ENCODE data around the gene ATR. TPM values are rescaled to one million over a fixed set of nuclear protein-coding genes. Genes with fewer than 3 reads are reported as not detected.

The ATR gene
- polyA plus RNA-seq, 2 of the 4 experiments (the other 2 are of a cell fraction) = 13.9 to 36.2 TPM

DNA sequence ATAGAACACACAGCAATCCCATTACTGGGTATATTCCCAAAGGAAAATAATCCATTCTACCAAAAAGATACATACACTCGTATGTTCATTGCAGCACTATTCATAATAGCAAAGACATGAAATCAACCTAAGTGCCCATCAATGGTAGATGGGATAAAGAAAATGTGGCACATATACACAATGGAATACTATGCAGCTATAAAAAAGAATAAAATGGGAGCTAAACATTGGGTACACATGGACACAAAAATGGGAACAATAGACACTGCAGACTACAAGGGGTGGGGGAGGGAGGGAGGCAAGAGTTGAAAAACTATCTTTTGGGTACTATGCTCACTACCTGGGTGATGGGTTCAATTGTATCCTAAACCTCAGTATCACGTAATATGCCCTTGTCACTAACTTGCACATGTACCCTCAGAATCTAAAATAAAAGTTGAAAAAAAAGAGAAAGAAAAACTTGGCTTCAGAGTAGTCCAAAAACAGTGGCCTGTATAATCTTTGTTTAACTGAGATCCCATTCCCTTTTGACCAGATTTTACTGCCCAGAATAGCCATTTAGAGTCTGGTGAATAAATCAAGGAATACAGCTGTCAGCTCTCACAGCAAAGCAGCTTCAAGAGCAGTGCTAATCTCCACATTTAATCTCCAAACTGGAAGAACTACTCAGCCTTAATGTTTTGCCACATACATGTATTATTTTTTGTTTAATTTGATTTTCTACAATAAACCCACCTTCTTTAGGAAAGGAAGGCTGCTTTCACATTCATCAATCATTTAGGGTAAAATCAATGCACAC lies 76.1 kb downstream of the ATR start:
- H3K4me3 ChIP-seq = no peak overlapping the region
- ChIA-PET POLR2A (no interaction called here), CTCF (no interaction called here)
- no peak overlapping the region for H3K4me2 ChIP-seq
- no peaks in the 10 kb centered on the region for H3K9me3 ChIP-seq
- FAIRE-seq = peak; percentile 63
- WGBS (ENCODE audit: missing lambda C conversion rate) = 91% methylated on average over 2 of the region's 2 CpGs
- H3K27ac ChIP-seq = no peak overlapping the region
- no peak for ATAC-seq
- H3K4me1 ChIP-seq = peaks cover 16% of the 10 kb centered on the region
- TF ChIP-seq TFCP2L1 (CRISPR knock-in tag; IDR thresholded peaks at IDR 0.05) = no peak
- no peak for DNase-seq (ENCODE audit: low read depth in 1 of 2, low spot score in 1 of 2)

DNA sequence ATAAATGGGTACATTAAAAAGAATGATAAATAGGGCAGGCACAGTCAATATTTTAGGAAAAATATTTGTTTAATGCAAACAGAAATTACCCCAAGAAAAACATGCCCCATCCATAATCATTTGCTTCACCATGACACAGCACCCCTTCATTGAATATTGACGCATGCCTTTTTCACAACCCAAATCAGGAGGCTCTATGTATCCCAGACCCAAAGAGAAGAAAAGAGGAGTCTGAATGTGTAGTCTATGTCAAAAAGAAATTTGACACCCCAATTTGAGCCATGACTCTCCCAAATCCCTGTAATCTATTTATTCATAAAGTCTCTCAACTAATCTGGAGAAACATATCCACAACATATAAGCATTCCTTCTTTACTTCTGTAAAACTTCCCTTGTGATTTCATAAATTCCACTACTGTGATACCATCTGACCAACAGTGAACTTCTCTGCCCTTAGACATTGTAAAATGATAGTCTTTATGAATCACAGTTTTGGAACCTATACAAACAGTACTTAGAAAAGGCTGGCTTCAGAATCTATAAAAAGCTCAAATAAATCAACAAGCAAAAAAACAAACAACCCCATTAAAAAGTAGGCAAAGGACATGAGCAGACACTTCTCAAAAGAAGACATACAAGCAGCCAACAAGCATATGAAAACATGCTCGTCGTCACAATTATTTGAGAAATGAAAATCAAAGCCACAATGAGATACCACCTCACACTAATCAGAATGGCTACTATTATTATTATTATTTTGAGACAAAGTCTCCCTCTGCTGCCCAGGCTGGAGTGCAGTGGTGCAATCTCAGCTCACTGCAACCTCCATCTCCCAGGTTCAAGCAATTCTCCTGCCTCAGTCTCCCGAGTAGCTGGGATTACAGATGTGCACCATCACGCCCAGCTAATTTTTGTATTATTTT lies 77.3 kb downstream of the ATR start:
- FAIRE-seq (peak; percentile 23), ATAC-seq (peak; percentile 80 to 93; a peak in 5 of 6 replicates), DNase-seq (ENCODE audit: low read depth in 1 of 2, low spot score in 1 of 2) (peak in 1 of 2 experiments; percentile 52)
- POLR2A ChIA-PET = no interaction called here
- Histone ChIP-seq H3K4me2 (peak overlapping the region; percentile 62), H3K4me1 (peaks cover 16% of the 10 kb centered on the region), H3K4me3 (no peak overlapping the region), H3K9me3 (no peaks in the 10 kb centered on the region), H3K27ac (peak overlapping the region in 1 of 2 experiments; percentile 56; a peak in 3 of 6 replicates)
- CTCF ChIA-PET = no interaction called here
- TF ChIP-seq GATA3 (IDR thresholded peaks at IDR 0.05; ENCODE audit: borderline replicate concordance) = peak; percentile 79; the same call in 1 of the 2 replicates
- TF ChIP-seq FOSL2 (IDR thresholded peaks at IDR 0.05) = no peak
- TF ChIP-seq FOSL2 (CRISPR knock-in tag; IDR thresholded peaks at IDR 0.05) = peak; percentile 68
- TF ChIP-seq, protein P1, sequence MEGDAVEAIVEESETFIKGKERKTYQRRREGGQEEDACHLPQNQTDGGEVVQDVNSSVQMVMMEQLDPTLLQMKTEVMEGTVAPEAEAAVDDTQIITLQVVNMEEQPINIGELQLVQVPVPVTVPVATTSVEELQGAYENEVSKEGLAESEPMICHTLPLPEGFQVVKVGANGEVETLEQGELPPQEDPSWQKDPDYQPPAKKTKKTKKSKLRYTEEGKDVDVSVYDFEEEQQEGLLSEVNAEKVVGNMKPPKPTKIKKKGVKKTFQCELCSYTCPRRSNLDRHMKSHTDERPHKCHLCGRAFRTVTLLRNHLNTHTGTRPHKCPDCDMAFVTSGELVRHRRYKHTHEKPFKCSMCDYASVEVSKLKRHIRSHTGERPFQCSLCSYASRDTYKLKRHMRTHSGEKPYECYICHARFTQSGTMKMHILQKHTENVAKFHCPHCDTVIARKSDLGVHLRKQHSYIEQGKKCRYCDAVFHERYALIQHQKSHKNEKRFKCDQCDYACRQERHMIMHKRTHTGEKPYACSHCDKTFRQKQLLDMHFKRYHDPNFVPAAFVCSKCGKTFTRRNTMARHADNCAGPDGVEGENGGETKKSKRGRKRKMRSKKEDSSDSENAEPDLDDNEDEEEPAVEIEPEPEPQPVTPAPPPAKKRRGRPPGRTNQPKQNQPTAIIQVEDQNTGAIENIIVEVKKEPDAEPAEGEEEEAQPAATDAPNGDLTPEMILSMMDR (IDR thresholded peaks at IDR 0.05) = no peak
- 87% methylated on average over 5 of the region's 5 CpGs for WGBS (ENCODE audit: missing lambda C conversion rate)

DNA sequence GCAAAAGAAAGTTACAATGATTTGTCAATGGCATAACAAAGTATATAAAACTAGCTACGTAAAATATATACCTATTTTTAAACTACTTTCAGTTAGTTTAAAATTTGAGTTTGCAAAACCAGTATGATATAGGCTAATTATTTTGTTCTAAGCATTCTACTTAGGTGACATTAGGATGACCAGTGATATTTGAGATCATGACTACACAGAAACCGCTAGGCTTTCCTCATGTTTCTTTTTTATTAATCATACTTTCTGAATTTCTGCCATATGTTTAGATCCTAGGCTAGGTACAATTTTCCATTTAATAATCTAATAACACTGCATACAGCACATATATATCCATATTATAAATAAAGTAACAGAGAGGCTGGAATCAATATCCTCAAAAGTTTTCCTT lies 78.3 kb downstream of the ATR start:
- WGBS (ENCODE audit: missing lambda C conversion rate) = 91% methylated on average over 2 of the region's 2 CpGs
- no peak overlapping the region for H3K27ac ChIP-seq
- no peak overlapping the region for H3K4me2 ChIP-seq
- ChIA-PET POLR2A (no interaction called here), CTCF (no interaction called here)
- DNase-seq (ENCODE audit: low read depth in 1 of 2, low spot score in 1 of 2) = no peak
- no peak overlapping the region for H3K4me3 ChIP-seq
- TF ChIP-seq, protein P2, sequence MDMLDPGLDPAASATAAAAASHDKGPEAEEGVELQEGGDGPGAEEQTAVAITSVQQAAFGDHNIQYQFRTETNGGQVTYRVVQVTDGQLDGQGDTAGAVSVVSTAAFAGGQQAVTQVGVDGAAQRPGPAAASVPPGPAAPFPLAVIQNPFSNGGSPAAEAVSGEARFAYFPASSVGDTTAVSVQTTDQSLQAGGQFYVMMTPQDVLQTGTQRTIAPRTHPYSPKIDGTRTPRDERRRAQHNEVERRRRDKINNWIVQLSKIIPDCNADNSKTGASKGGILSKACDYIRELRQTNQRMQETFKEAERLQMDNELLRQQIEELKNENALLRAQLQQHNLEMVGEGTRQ (IDR thresholded peaks at IDR 0.05) = no peak
- no peak for TF ChIP-seq PHF8 (IDR thresholded peaks at IDR 0.05; ENCODE audit: borderline replicate concordance, low read depth)
- no peak for FAIRE-seq
- ATAC-seq = no peak
- peaks cover 16% of the 10 kb centered on the region for H3K4me1 ChIP-seq
- H3K9me3 ChIP-seq = no peaks in the 10 kb centered on the region

DNA sequence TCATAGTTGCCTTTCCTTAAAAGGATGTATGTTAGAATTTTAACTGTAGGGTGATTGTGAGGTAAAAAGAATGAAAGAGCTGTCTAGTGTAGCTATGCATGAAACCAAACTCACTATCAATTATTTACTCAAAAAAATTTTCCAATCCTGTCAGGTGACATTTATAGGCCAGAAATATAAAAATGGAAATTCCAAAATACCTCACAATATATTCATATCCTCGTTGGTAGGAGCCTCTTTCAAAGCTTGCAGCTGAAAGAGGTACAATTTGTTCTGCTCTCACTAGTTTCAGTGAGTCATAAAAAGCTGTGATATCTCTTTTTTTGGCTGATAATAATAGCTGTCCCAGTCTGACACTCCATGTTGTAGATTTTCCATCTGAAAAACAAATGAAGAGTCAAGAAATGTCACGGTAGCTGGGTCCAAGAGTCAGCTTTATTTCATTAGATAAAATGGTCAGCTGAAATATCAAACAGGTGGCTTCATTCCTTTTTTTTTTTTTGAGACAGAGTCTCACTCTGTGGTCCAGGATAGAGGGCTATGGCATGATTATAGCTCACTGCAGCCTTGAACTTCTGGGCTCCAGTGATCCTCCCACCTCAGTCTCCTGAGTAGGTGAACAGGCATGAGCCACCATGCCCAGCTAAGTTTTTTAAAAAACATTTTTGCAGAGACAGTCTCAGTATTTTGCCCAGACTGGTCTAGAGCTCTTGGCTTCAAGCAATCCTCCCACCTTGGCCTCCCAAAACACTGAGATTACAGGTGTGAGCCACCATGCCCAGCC lies 79.9 kb downstream of the ATR start:
- H3K9me3 ChIP-seq = no peaks in the 10 kb centered on the region
- no peak overlapping the region for H3K27ac ChIP-seq
- DNase-seq (ENCODE audit: low read depth in 1 of 2, low spot score in 1 of 2) (no peak), FAIRE-seq (no peak), ATAC-seq (no peak)
- H3K4me3 ChIP-seq = no peak overlapping the region
- ChIA-PET CTCF (interaction anchor here (0.7 to 1.1 kb wide), 2 partner anchors 8 to 67 kb away, joined by 3 read pairs; no protein-coding TSS in a partner anchor), POLR2A (no interaction called here)
- TF ChIP-seq, protein P3, sequence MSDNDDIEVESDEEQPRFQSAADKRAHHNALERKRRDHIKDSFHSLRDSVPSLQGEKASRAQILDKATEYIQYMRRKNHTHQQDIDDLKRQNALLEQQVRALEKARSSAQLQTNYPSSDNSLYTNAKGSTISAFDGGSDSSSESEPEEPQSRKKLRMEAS (IDR thresholded peaks at IDR 0.05) = no peak
- TF ChIP-seq, protein P4, sequence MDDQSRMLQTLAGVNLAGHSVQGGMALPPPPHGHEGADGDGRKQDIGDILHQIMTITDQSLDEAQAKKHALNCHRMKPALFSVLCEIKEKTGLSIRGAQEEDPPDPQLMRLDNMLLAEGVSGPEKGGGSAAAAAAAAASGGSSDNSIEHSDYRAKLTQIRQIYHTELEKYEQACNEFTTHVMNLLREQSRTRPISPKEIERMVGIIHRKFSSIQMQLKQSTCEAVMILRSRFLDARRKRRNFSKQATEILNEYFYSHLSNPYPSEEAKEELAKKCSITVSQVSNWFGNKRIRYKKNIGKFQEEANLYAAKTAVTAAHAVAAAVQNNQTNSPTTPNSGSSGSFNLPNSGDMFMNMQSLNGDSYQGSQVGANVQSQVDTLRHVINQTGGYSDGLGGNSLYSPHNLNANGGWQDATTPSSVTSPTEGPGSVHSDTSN (IDR thresholded peaks at IDR 0.05) = no peak
- TF ChIP-seq POLR2A (IDR thresholded peaks at IDR 0.05; ENCODE audit: low read length) (no peak), FOSL2 (IDR thresholded peaks at IDR 0.05) (no peak), FOSL2 (CRISPR knock-in tag; IDR thresholded peaks at IDR 0.05) (peak; percentile 3; the same call in 1 of the 2 replicates)
- WGBS (ENCODE audit: missing lambda C conversion rate) = 56% methylated on average over 2 of the region's 2 CpGs
- H3K4me2 ChIP-seq = no peak overlapping the region
- peaks cover 16% of the 10 kb centered on the region for H3K4me1 ChIP-seq
